ENCODE data around the gene SH3RF3.

Gene SH3RF3

GRCh38 chr2:109304731-109305470 lies 175.9 kb downstream of the SH3RF3 start:
- no peak for DNase-seq (ENCODE audit: low read depth in 2 of 2)

- DNase-seq (ENCODE audit: low read depth in 2 of 2) = no peak
Measured at GRCh38 chr2:109305490-109306167, 176.6 kb downstream of the SH3RF3 start.

GRCh38 chr2:109306190-109306589 lies 177.2 kb downstream of the SH3RF3 start:
- no peak for DNase-seq (ENCODE audit: low read depth in 2 of 2)

- DNase-seq (ENCODE audit: low read depth in 2 of 2) = no peak
Measured at GRCh38 chr2:109311771-109312170, 182.8 kb downstream of the SH3RF3 start.

GRCh38 chr2:109312902-109313301 lies 183.9 kb downstream of the SH3RF3 start:
- DNase-seq (ENCODE audit: low read depth in 2 of 2) = no peak

GRCh38 chr2:109313343-109313742 lies 184.3 kb downstream of the SH3RF3 start:
- DNase-seq (ENCODE audit: low read depth in 2 of 2) = no peak

- no peak for DNase-seq (ENCODE audit: low read depth in 2 of 2)
Measured at GRCh38 chr2:109316091-109316490, 187.1 kb downstream of the SH3RF3 start.

- no peak for DNase-seq (ENCODE audit: low read depth in 2 of 2)
Measured at GRCh38 chr2:109317471-109318095, 188.6 kb downstream of the SH3RF3 start.

- DNase-seq (ENCODE audit: low read depth in 2 of 2) = no peak
Measured at GRCh38 chr2:109318150-109318948, 189.3 kb downstream of the SH3RF3 start.

GRCh38 chr2:109318949-109319342 lies 189.9 kb downstream of the SH3RF3 start:
- DNase-seq (ENCODE audit: low read depth in 2 of 2) = no peak

GRCh38 chr2:109320195-109320922 lies 191.4 kb downstream of the SH3RF3 start:
- no peak for DNase-seq (ENCODE audit: low read depth in 2 of 2)

GRCh38 chr2:109321570-109321969 lies 192.6 kb downstream of the SH3RF3 start:
- DNase-seq (ENCODE audit: low read depth in 2 of 2) = no peak

- no peak for DNase-seq (ENCODE audit: low read depth in 2 of 2)
Measured at GRCh38 chr2:109322111-109322510, 193.1 kb downstream of the SH3RF3 start.

GRCh38 chr2:109322641-109323040 lies 193.6 kb downstream of the SH3RF3 start:
- no peak for DNase-seq (ENCODE audit: low read depth in 2 of 2)

- no peak for DNase-seq (ENCODE audit: low read depth in 2 of 2)
Measured at GRCh38 chr2:109324861-109325260, 195.9 kb downstream of the SH3RF3 start.

GRCh38 chr2:109325570-109325969 lies 196.6 kb downstream of the SH3RF3 start:
- DNase-seq (ENCODE audit: low read depth in 2 of 2) = no peak

- no peak for DNase-seq (ENCODE audit: low read depth in 2 of 2)
Measured at GRCh38 chr2:109326306-109326705, 197.3 kb downstream of the SH3RF3 start.

GRCh38 chr2:109330056-109330455 lies 201.1 kb downstream of the SH3RF3 start:
- no peak for DNase-seq (ENCODE audit: low read depth in 2 of 2)

GRCh38 chr2:109331081-109331480 lies 202.1 kb downstream of the SH3RF3 start:
- DNase-seq (ENCODE audit: low read depth in 2 of 2) = no peak

GRCh38 chr2:109331896-109332848 lies 203.2 kb downstream of the SH3RF3 start:
- DNase-seq (ENCODE audit: low read depth in 2 of 2) = no peak

Data from stimulated activated CD8-positive, alpha-beta memory T cell treated with anti-CD3 and anti-CD28 coated beads, Interleukin-15, amount 100 ng/mL, for 4 hours (primary cell).